CD4-positive, alpha-beta memory T cell (primary cell): ENCODE data around the gene COQ6. TPM values are rescaled to one million over a fixed set of nuclear protein-coding genes. Genes with fewer than 3 reads are reported as not detected.
"Not testable (repeated sequence)": the region's sequence is repeated elsewhere in the genome, so short reads cannot be mapped to it uniquely, and the experiment has no call there.

Experiments
- CTCF ChIA-PET: fragments of 350-600 bp; sonication (Branson Sonifier 250); formaldehyde crosslinking; loops from one replicate; lab custom pipeline; 2021; ENCODE audit warnings: inconsistent platforms; ENCODE audit not compliant: partially characterized antibody; lab: Charles Lee
- POLR2A ChIA-PET: fragments of 350-600 bp; sonication (Branson Sonifier 250); formaldehyde crosslinking; loops from one replicate; lab custom pipeline; 2021; ENCODE audit not compliant: partially characterized antibody; lab: Charles Lee
- DNase-seq, 5 donors: peaks; one replicate each; pipeline versions ENCODE4 v3.0.0 to v3.0.0-alpha.2; 2020 to 2022; ENCODE audit warnings: mixed read lengths in 1 of 5
- H3K27ac ChIP-seq: one replicate; pipeline ENCODE4 v1.7.0; 2013; ENCODE audit warnings: low read depth, low read length
- H3K27me3 ChIP-seq: 2 replicates; pipeline ENCODE4 v1.7.0; 2013; ENCODE audit warnings: mild to moderate bottlenecking, low read length, moderate library complexity; ENCODE audit not compliant: insufficient read depth
- H3K36me3 ChIP-seq: 2 replicates; pipeline ENCODE4 v1.7.0; 2013; ENCODE audit warnings: mild to moderate bottlenecking, low read length, moderate library complexity; ENCODE audit not compliant: insufficient read depth
- H3K4me1 ChIP-seq: 2 replicates; pipeline ENCODE4 v1.7.0; 2013; ENCODE audit warnings: mild to moderate bottlenecking, low read length, moderate library complexity; ENCODE audit not compliant: insufficient read depth
- H3K4me3 ChIP-seq, 2 donors: one replicate each; pipeline ENCODE4 v1.7.0; 2013; ENCODE audit warnings: low read length in 2 of 2, mild to moderate bottlenecking in 1 of 2
- H3K9me3 ChIP-seq, 2 donors: one replicate each; pipeline ENCODE4 v1.7.0; 2013; ENCODE audit warnings: low read length in 2 of 2, control low read depth in 1 of 2; ENCODE audit not compliant: control insufficient read depth in 1 of 2
- H3K27ac Mint-ChIP-seq, 7 donors: one replicate each; pipeline ENCODE4 v1.8.0; 2020 to 2021; ENCODE audit warnings: mixed read lengths in 7 of 7, mild to moderate bottlenecking in 6 of 7, inconsistent platforms in 3 of 7, moderate library complexity in 3 of 7
- H3K27me3 Mint-ChIP-seq, 2 donors: one replicate each; pipeline ENCODE4 v1.8.0; 2020 to 2021; ENCODE audit warnings: mixed read lengths in 2 of 2
- H3K36me3 Mint-ChIP-seq, 2 donors: one replicate each; pipeline ENCODE4 v1.8.0; 2020 to 2021; ENCODE audit warnings: mixed read lengths in 2 of 2, inconsistent platforms in 1 of 2, mild to moderate bottlenecking in 1 of 2
- H3K4me1 Mint-ChIP-seq, 4 donors: one replicate each; pipeline ENCODE4 v1.8.0; 2020 to 2021; ENCODE audit warnings: mixed read lengths in 4 of 4, mild to moderate bottlenecking in 1 of 4
- H3K4me3 Mint-ChIP-seq, 8 donors: one replicate each; pipeline ENCODE4 v1.8.0; 2020 to 2021; ENCODE audit warnings: mixed read lengths in 8 of 8, mild to moderate bottlenecking in 7 of 8, moderate library complexity in 6 of 8, inconsistent platforms in 3 of 8
- H3K9me3 Mint-ChIP-seq, 8 donors: one replicate each; pipeline ENCODE4 v1.8.0; 2020 to 2021; ENCODE audit warnings: mixed read lengths in 8 of 8, mild to moderate bottlenecking in 5 of 8, inconsistent platforms in 3 of 8, moderate library complexity in 1 of 8
- intact Hi-C: fragments of 100-400 bp; cut with micrococcal nuclease; formaldehyde crosslinking; loops from one replicate; pipeline ENCODE4 v1.15.1; 2023
- polyA plus RNA-seq, 2 donors: library from polyadenylated mRNA; unstranded; fragments of 300-500 nt; fragmentation: Illumina TruSeq; gene quantifications; one replicate each; pipeline ENCODE4 v1.2.3, GENCODE V29; 2021
- total RNA-seq, 2 experiments: library from RNA; stranded (reverse); gene quantifications; one replicate each; pipeline ENCODE4 v1.2.3, GENCODE V29; 2021

The COQ6 gene
- total and polyA plus RNA-seq, 4 experiments from 2014 or later: 20.7 to 41.1 (median 31.0) TPM

DNA sequence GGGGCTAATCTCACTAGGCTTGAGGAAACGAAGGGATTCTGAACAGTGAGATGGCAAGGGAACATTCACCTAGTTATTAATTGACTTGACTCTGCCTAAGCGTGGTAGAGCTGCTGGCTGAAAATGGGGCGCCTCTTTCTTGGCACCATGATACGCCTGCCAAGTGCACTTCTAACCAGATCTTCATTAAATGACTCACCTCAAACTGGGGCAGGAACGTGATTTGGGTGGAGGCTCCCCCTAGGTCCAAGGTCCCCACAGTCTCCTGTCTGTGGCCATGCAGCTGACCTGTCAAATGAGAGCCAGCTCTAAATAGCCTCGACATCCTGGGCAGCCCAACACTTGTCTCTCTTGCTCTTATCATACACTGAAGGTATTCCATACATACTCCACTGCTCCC, 26.0 kb downstream of the COQ6 start:
- H3K9me3 Mint-ChIP-seq: no peaks in the 10 kb centered on the region
- intact Hi-C loops: no loop called here
- no peak overlapping the region for H3K27ac ChIP-seq
- peaks cover 3% of the 10 kb centered on the region for H3K36me3 ChIP-seq
- H3K4me1 Mint-ChIP-seq: no peaks in the 10 kb centered on the region
- no peak for DNase-seq
- ChIA-PET POLR2A (no interaction called here), CTCF (interaction anchor here (0.7 kb wide), 1 partner anchor 53 kb away, joined by 3 read pairs; no protein-coding TSS in a partner anchor)
- no peak overlapping the region for H3K4me3 ChIP-seq
- H3K27ac Mint-ChIP-seq: peak overlapping the region in 2 of 7 donors; percentile 15 to 62
- no peaks in the 10 kb centered on the region for H3K9me3 ChIP-seq
- H3K27me3 Mint-ChIP-seq: no peaks in the 10 kb centered on the region
- peaks cover 21 to 33% of the 10 kb centered on the region in 2 donors for H3K36me3 Mint-ChIP-seq
- no peak overlapping the region for H3K4me3 Mint-ChIP-seq
- H3K4me1 ChIP-seq: no peaks in the 10 kb centered on the region
- no peaks in the 10 kb centered on the region for H3K27me3 ChIP-seq

GRCh38 chr14:73977896-73978295, 27.8 kb downstream of the COQ6 start:
- H3K4me1 Mint-ChIP-seq: no peaks in the 10 kb centered on the region
- ChIA-PET CTCF (no interaction called here), POLR2A (no interaction called here)
- H3K27ac ChIP-seq: no peak overlapping the region
- H3K36me3 ChIP-seq: peaks cover 3% of the 10 kb centered on the region
- no peak overlapping the region for H3K4me3 ChIP-seq
- intact Hi-C loops: no loop called here
- no peaks in the 10 kb centered on the region for H3K27me3 ChIP-seq
- H3K27ac Mint-ChIP-seq: no peak overlapping the region
- H3K27me3 Mint-ChIP-seq: no peaks in the 10 kb centered on the region
- H3K4me1 ChIP-seq: no peaks in the 10 kb centered on the region
- peaks cover 7 to 22% of the 10 kb centered on the region in 2 donors for H3K36me3 Mint-ChIP-seq
- no peak for DNase-seq
- H3K4me3 Mint-ChIP-seq: no peak overlapping the region
- no peaks in the 10 kb centered on the region for H3K9me3 Mint-ChIP-seq
- no peaks in the 10 kb centered on the region for H3K9me3 ChIP-seq

DNA sequence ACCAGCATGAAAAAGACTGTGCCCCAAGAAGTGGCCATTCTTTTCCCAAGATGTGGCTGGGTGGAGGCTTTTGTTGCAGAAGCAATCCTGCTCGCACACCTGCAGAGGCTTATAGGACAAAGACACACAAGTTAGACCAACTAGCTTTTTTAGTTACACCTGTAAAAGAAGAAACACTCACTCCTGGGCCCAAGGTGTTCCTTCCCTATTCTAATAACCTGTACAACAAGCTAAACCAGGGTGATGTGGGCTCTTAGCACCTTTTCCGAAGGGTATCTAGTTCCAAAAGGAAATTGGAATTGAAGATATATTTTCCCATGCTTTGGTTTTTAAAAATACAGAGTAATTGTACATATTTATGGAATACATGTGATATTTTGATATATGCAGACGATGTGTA, 38.0 kb downstream of the COQ6 start:
- no peaks in the 10 kb centered on the region for H3K9me3 Mint-ChIP-seq
- H3K4me1 Mint-ChIP-seq: no peaks in the 10 kb centered on the region
- H3K36me3 Mint-ChIP-seq: peaks cover 26 to 28% of the 10 kb centered on the region in 2 donors
- POLR2A ChIA-PET: no interaction called here
- no peak overlapping the region for H3K4me3 Mint-ChIP-seq
- DNase-seq: no peak
- no peak overlapping the region for H3K27ac ChIP-seq
- CTCF ChIA-PET: no interaction called here
- no peaks in the 10 kb centered on the region for H3K4me1 ChIP-seq
- no peaks in the 10 kb centered on the region for H3K27me3 ChIP-seq
- no peaks in the 10 kb centered on the region for H3K27me3 Mint-ChIP-seq
- H3K4me3 ChIP-seq: no peak overlapping the region
- intact Hi-C loops: no loop called here
- no peak overlapping the region for H3K27ac Mint-ChIP-seq
- no peaks in the 10 kb centered on the region for H3K36me3 ChIP-seq
- no peaks in the 10 kb centered on the region for H3K9me3 ChIP-seq

DNA sequence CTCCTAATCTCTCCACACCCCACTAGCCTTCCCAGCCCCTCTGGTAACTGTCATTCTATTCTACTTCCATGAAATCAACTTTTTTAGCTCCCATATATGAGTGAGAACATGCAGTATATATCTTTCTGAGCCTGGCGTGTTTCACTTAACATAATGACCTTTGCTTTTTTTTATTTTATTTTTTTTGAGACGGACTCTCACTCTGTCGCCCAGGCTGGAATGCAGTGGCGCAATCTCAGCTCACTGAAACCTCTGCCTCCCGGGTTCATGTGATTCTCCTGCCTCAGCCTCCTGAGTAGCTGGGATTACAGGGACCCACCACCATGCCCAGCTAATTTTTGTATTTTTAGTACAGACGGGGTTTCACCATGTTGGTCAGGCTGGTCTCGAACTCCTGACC, 38.6 kb downstream of the COQ6 start:
- POLR2A ChIA-PET, H3K4me3 Mint-ChIP-seq, H3K27me3 Mint-ChIP-seq, H3K4me3 ChIP-seq, intact Hi-C loops, H3K36me3 ChIP-seq, H3K27ac Mint-ChIP-seq, DNase-seq, H3K4me1 Mint-ChIP-seq, H3K4me1 ChIP-seq, CTCF ChIA-PET, H3K27me3 ChIP-seq, H3K9me3 ChIP-seq, H3K9me3 Mint-ChIP-seq, H3K27ac ChIP-seq: not testable (repeated sequence)
- H3K36me3 Mint-ChIP-seq: peaks cover 26 to 28% of the 10 kb centered on the region in 2 donors

GRCh38 chr14:73991092-73991491, 41.0 kb downstream of the COQ6 start:
- Mint-ChIP-seq H3K36me3 (peaks cover 15 to 22% of the 10 kb centered on the region in 2 donors), H3K27me3 (no peaks in the 10 kb centered on the region), H3K4me3 (no peak overlapping the region), H3K9me3 (no peaks in the 10 kb centered on the region), H3K27ac (no peak overlapping the region), H3K4me1 (peaks cover 0 to 3% (median 0%) of the 10 kb centered on the region in 4 donors)
- CTCF ChIA-PET: no interaction called here
- POLR2A ChIA-PET: no interaction called here
- intact Hi-C loops: no loop called here
- H3K27ac ChIP-seq: no peak overlapping the region
- no peaks in the 10 kb centered on the region for H3K4me1 ChIP-seq
- H3K27me3 ChIP-seq: no peaks in the 10 kb centered on the region
- no peaks in the 10 kb centered on the region for H3K36me3 ChIP-seq
- no peak for DNase-seq
- H3K9me3 ChIP-seq: no peaks in the 10 kb centered on the region
- no peak overlapping the region for H3K4me3 ChIP-seq

- DNase-seq, H3K9me3 ChIP-seq, H3K27me3 ChIP-seq, H3K27me3 Mint-ChIP-seq, intact Hi-C loops, POLR2A ChIA-PET, H3K4me3 ChIP-seq, H3K9me3 Mint-ChIP-seq, H3K4me3 Mint-ChIP-seq, H3K27ac Mint-ChIP-seq, H3K27ac ChIP-seq, CTCF ChIA-PET, H3K36me3 ChIP-seq, H3K4me1 ChIP-seq, H3K4me1 Mint-ChIP-seq: not testable (repeated sequence)
- peaks cover 2 to 13% of the 10 kb centered on the region in 2 donors for H3K36me3 Mint-ChIP-seq
Measured at GRCh38 chr14:73994926-73995325, 44.8 kb downstream of the COQ6 start.

- Histone ChIP-seq H3K27me3 (no peaks in the 10 kb centered on the region), H3K4me1 (no peaks in the 10 kb centered on the region), H3K4me3 (no peak overlapping the region), H3K9me3 (no peaks in the 10 kb centered on the region), H3K36me3 (no peaks in the 10 kb centered on the region), H3K27ac (no peak overlapping the region)
- POLR2A ChIA-PET: no interaction called here
- H3K27ac Mint-ChIP-seq: no peak overlapping the region
- H3K4me1 Mint-ChIP-seq: peaks cover 0 to 3% (median 0%) of the 10 kb centered on the region in 4 donors
- no peak for DNase-seq
- H3K4me3 Mint-ChIP-seq: no peak overlapping the region
- CTCF ChIA-PET: interaction anchor here (0.7 kb wide), 1 partner anchor 1507 kb away, joined by 3 read pairs; no protein-coding TSS in a partner anchor
- intact Hi-C loops: no loop called here
- no peaks in the 10 kb centered on the region for H3K9me3 Mint-ChIP-seq
- peaks cover 2 to 13% of the 10 kb centered on the region in 2 donors for H3K36me3 Mint-ChIP-seq
- H3K27me3 Mint-ChIP-seq: no peaks in the 10 kb centered on the region
Measured at GRCh38 chr14:73995977-73996378, 45.9 kb downstream of the COQ6 start.

GRCh38 chr14:73996731-73997107, 46.6 kb downstream of the COQ6 start:
- Histone ChIP-seq H3K9me3 (no peaks in the 10 kb centered on the region), H3K4me3 (no peak overlapping the region), H3K27ac (no peak overlapping the region), H3K4me1 (no peaks in the 10 kb centered on the region), H3K27me3 (no peaks in the 10 kb centered on the region), H3K36me3 (no peaks in the 10 kb centered on the region)
- no peaks in the 10 kb centered on the region for H3K27me3 Mint-ChIP-seq
- H3K4me1 Mint-ChIP-seq: peaks cover 0 to 3% (median 0%) of the 10 kb centered on the region in 4 donors
- intact Hi-C loops: no loop called here
- peaks cover 2 to 13% of the 10 kb centered on the region in 2 donors for H3K36me3 Mint-ChIP-seq
- ChIA-PET CTCF (no interaction called here), POLR2A (interaction anchor here (0.6 kb wide), 1 partner anchor 10 kb away, joined by 4 read pairs; no protein-coding TSS in a partner anchor)
- no peaks in the 10 kb centered on the region for H3K9me3 Mint-ChIP-seq
- no peak for DNase-seq
- no peak overlapping the region for H3K4me3 Mint-ChIP-seq
- no peak overlapping the region for H3K27ac Mint-ChIP-seq
